Stimulated activated CD4-positive, alpha-beta T cell treated with anti-CD3 and anti-CD28 coated beads, TNF-alpha, amount 100 ng/mL, for 1 hour (primary cell): ENCODE results near the gene BTNL8.

Experiments
- DNase-seq, 3 donors: peaks; one replicate each; pipeline ENCODE4 v3.0.0-alpha.2; 2020; ENCODE audit warnings: low read depth in 3 of 3, low spot score in 1 of 3

The BTNL8 gene, protein sequence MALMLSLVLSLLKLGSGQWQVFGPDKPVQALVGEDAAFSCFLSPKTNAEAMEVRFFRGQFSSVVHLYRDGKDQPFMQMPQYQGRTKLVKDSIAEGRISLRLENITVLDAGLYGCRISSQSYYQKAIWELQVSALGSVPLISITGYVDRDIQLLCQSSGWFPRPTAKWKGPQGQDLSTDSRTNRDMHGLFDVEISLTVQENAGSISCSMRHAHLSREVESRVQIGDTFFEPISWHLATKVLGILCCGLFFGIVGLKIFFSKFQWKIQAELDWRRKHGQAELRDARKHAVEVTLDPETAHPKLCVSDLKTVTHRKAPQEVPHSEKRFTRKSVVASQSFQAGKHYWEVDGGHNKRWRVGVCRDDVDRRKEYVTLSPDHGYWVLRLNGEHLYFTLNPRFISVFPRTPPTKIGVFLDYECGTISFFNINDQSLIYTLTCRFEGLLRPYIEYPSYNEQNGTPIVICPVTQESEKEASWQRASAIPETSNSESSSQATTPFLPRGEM

DNA sequence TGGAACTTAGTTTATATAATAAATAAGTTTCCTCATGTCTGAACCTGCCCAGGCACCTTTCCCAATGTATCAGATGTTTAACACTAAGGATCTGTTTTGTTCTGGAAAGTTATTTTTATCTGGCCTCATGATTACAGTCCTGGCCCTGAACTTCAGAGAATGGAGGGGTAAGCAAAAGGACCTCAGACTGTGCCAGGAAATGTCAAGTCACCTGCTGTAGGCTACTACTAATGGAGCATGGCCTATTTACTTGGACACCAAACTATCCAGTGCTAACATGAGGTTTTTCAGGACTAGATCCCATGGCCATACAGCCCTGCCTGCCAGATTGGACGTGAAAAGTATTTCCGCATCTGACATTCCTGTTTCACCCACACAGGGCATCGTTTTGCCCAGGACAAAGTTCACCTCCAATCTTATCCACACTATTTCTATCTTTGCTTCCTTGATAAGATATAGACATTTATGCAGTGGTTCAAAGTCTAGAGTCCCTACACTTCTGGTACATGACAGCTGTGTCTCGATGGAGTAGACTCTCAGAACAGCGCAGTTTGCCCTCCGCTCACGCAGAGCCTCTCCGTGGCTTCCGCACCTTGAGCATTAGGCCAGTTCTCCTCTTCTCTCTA is at the start of gene BTNL8:
TSS of gene BTNL8 (plus strand) at position 539 of the 626 bp plus-strand sequence. CDS start 152 bp downstream, outside the sequence.
- DNase-seq: no peak

- no peak for DNase-seq
These were observed 49.1 kb upstream of the BTNL8 start for GRCh38 chr5:180849827-180850226.

GRCh38 chr5:180850434-180851078 is 48.4 kb upstream of the BTNL8 start:
- no peak for DNase-seq

DNA sequence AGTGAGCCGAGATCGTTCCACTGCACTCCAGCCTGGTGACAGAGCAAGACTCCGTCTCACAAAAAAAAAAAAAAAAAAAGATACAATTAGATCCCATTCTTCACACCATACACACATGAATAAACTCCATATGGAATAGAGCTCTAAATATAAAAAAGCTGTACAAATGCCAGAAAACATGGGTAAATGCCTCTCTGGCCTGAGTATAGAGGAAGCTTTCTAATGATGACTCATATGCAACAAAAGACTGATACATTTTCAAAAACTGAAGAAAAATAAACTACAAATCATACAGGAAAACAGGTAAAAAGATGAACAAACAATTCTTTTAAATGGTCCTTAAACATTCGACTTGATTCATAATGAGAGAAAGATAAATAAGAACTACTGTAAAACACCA is 46.5 kb upstream of the BTNL8 start:
- no peak for DNase-seq

GRCh38 chr5:180853121-180853847 is 45.7 kb upstream of the BTNL8 start:
- DNase-seq: no peak

- no peak for DNase-seq
These were observed 45.1 kb upstream of the BTNL8 start for GRCh38 chr5:180853848-180854176.

DNA sequence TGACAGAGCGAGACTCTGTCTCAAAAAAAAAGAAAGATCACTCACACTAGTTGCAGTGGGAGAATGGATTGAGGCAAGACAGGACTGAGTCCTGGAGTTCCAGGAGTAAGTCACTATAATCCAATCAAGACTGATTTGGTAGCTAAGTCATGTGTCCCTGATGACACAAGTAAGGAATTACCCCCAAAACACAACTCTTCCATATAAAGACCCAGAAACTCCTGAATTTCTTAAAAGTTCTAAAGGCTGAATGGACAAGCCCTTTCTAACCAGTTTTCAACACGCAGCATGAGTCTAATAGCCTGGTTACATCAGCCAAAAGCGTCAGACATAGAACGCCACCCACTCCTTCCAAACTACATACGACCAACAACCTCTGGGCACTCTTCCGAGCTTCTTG is 40.4 kb upstream of the BTNL8 start:
- no peak for DNase-seq

GRCh38 chr5:180860273-180860886 is 38.6 kb upstream of the BTNL8 start:
- peak in 2 of 3 donors; percentile 12 to 27 for DNase-seq

DNA sequence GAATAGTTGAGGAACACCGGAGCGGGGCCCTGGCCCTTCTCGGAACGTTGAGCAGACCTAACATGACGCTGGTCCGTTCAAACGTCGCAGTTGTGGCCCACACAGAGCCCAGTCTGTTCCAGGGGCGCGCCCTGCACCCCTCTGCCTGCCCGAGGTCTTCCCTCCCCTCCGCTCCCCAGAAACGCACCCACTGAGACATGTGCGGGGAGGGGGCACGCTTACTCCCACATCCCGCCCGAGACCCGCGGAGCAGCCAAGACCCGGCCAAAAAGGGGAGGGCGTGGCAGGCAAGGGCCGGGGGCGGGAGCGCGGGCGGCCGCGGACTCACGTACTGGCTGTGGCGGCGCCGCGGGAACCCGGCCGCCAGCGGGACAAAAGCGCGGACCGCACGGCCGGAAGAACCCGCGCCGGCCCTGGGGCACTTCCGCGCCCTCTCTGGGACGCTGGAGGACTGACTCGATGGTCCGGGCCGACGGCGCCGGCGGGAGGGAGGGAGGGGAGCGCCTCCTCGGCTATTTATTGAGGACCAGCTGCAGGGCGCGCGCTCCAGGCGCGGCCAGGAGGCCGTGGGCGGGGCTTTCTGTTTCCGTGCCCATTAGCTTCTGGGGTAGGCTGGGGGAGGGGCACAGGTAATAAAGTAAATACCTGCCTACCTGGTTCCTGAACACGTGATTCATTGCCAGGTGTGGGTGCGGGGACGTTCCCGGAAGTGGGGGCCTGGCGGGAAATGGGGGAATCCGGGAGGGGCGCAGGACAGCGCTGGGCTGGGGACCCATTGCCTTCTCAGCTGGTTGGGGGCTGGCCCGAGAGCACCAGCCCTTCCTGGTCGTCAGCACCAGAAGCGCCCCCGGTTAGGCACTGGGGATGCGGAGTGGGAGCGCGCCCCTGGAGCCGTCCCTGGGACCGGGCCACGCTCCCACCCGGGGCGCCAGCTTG is 37.8 kb upstream of the BTNL8 start, which contains the start of gene ZFP62:
TSS of gene ZFP62 (minus strand) at position 390 of the 936 bp plus-strand sequence. CDS start at position 333, 57 bp downstream.
- DNase-seq: peak; percentile 70 to 83 (median 70)

- DNase-seq: no peak
These were observed 36.3 kb upstream of the BTNL8 start for GRCh38 chr5:180862645-180863044.

GRCh38 chr5:180865981-180866695 is 32.8 kb upstream of the BTNL8 start:
- DNase-seq: no peak

- DNase-seq: no peak
These were observed 32.0 kb upstream of the BTNL8 start for GRCh38 chr5:180866985-180867384.

GRCh38 chr5:180868960-180869359 is 30.0 kb upstream of the BTNL8 start:
- DNase-seq: peak in 2 of 3 donors; percentile 28 to 50

DNA sequence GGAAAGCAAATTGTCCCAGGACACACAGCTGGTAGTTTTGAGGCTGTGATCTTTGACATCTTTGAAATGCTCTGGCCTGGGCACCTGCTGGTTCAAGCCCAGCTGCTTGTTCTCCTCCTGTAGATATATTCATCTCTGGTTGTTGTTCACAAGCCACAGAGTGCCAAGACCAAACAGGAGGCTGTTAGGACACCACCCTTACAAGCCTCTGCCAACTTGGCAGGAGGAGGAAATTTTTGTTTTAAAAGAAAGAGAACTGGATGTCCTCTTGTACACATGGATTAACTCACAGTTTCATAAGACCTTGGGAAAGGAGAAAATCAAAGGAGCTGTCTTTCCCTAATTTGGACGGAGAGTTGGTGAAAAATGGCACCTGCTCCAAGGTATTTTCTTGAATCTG is 29.4 kb upstream of the BTNL8 start:
- no peak for DNase-seq

DNA sequence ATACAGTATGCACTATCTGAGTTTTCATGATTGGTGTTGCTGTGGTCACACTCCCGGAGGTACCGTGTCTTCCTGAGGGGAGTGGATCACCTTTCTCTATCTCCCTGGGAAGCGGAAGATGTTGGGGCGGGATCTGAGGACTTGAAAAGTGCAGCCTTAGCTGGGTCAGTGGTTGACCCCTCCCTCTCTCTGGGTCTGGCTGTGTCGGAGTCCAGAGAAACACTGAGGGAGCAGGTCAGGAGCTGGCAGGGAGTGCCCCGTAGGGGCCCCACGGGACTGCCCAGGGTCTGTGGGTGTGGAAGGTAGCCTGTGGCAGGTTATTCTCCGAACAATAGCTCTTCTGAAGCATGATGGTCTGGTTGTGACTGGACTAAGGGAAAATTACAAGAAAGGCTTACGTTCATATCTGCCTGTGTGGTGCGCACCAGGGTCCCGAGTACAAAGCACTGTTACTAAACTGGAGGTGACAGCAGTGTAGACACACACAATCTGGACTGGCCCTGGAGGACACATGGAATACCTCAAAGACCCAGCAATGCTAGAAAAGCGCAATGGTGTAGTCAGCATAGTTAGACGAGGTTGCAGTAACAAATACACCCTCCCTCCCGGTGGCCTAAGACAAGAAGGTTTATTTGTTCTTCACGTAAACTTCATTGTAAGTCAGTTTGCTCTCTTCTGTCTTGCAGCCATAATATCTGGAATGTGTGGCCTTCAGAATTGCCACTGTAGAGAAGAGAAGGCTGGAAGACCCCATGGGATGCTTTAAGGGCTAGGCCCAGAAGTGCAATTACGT is 28.5 kb upstream of the BTNL8 start:
- DNase-seq: no peak

GRCh38 chr5:180872419-180872818 is 26.5 kb upstream of the BTNL8 start:
- no peak for DNase-seq

DNA sequence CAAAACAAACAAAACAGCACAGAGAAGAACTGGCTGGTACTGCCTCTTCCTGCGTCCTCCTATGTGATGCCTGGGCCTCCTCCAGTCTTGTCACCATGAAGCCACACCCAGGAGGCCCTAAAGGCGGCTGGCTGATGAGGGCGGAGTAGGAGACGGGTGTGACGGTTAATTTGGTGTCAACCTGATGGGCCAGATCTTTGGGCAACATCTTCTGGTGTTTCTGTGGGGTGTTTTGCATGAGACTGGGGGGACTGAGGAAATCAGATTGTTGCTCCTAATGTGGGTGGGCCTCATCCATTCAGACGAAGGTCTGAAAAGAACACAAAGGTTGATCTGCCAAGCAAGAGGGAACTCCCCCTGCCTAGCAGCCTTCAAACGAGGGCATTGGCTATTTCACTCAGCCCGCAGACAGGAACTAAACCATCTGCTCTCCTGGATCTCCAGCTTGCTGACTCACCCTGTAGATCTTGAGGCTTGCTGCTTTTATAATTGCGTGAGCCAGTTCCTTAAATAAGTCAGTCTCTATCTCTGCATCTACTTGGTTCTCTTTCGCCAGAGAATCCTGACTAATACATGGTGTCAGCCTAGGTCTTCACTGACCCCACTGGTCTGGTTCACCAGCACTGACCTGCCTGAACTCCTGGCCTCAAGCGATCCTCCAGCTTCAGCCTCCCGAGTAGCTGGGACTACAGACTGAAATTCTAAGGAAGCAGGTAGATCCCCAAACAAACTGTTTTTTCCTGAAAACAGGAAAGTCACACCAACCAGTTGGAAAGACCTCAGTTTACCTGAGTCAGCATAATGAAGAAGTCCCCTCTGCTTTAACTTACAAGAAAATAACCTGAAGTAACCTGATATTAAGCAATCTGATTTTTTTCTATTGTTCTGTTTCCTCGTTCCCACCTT is 25.1 kb upstream of the BTNL8 start:
- DNase-seq: no peak
